HepG2 (cell line): Measurements from ENCODE around the gene GSPT1. TPM values are rescaled to one million over a fixed set of nuclear protein-coding genes. Genes with fewer than 3 reads are reported as not detected.

Experiments used
- AGO1 ChIP-seq: fragments of 200-400 bp; formaldehyde crosslinking; IDR thresholded peaks from 2 replicates; pipeline ENCODE4 v1.6.1; 2017; ENCODE audit warnings: mild to moderate bottlenecking, low read depth, low read length, moderate library complexity; ENCODE audit not compliant: poor library complexity, severe bottlenecking
- ARID4A ChIP-seq: sonication (generic); formaldehyde crosslinking; IDR thresholded peaks from 2 replicates; pipeline ENCODE4 v1.5.0; 2020; ENCODE audit warnings: mild to moderate bottlenecking, missing genetic modification reagents, borderline replicate concordance
- ATF5 ChIP-seq: sonication (generic); formaldehyde crosslinking; IDR thresholded peaks from 2 replicates; pipeline ENCODE4 v1.4.0; 2020; ENCODE audit warnings: mild to moderate bottlenecking, low read depth, missing genetic modification reagents
- DMAP1 ChIP-seq: IDR thresholded peaks from 2 replicates; pipeline ENCODE4 v1.6.1; 2016
- E2F2 ChIP-seq: sonication (generic); formaldehyde crosslinking; IDR thresholded peaks from 2 replicates; pipeline ENCODE4 v1.4.0; 2020; ENCODE audit warnings: missing genetic modification reagents, borderline replicate concordance
- LBX2 ChIP-seq: sonication (generic); formaldehyde crosslinking; IDR thresholded peaks from 2 replicates; pipeline ENCODE4 v1.5.0; 2020; ENCODE audit warnings: missing genetic modification reagents, mild to moderate bottlenecking, borderline replicate concordance
- POGZ ChIP-seq: sonication (generic); formaldehyde crosslinking; IDR thresholded peaks from 2 replicates; pipeline ENCODE4 v1.4.0; 2020; ENCODE audit warnings: mild to moderate bottlenecking, missing genetic modification reagents
- RAD51 ChIP-seq: fragments of 450-650 bp; IDR thresholded peaks from 2 replicates; pipeline ENCODE4 v1.6.1; 2016; ENCODE audit warnings: borderline replicate concordance
- SMAD9 ChIP-seq: sonication (generic); formaldehyde crosslinking; IDR thresholded peaks from 2 replicates; pipeline ENCODE4 v1.5.1; 2020; ENCODE audit warnings: mild to moderate bottlenecking, missing genetic modification reagents
- SNAPC2 ChIP-seq: sonication (generic); formaldehyde crosslinking; IDR thresholded peaks from 2 replicates; pipeline ENCODE4 v1.8.1; 2022; ENCODE audit warnings: mild to moderate bottlenecking, missing genetic modification reagents
- SP140L ChIP-seq: sonication (generic); formaldehyde crosslinking; IDR thresholded peaks from 2 replicates; pipeline ENCODE4 v1.4.0; 2020; ENCODE audit warnings: missing genetic modification reagents, borderline replicate concordance
- SRSF4 ChIP-seq: fragments of 200-400 bp; formaldehyde crosslinking; IDR thresholded peaks from one replicate; pipeline ENCODE4 v1.6.1; 2018; ENCODE audit warnings: mild to moderate bottlenecking, low read depth, low read length, moderate library complexity; ENCODE audit not compliant: poor library complexity, severe bottlenecking
- ZBTB4 ChIP-seq: sonication (generic); formaldehyde crosslinking; IDR thresholded peaks from 2 replicates; pipeline ENCODE4 v1.4.0; 2020; ENCODE audit warnings: missing genetic modification reagents, mild to moderate bottlenecking, borderline replicate concordance
- ZNF225 ChIP-seq: sonication (generic); formaldehyde crosslinking; IDR thresholded peaks from 2 replicates; pipeline ENCODE4 v1.4.0; 2020; ENCODE audit warnings: mild to moderate bottlenecking, missing genetic modification reagents
- ZNF24 ChIP-seq: fragments of 450-650 bp; IDR thresholded peaks from 2 replicates; pipeline ENCODE4 v1.6.1; 2017; ENCODE audit warnings: antibody characterized with exemption, mild to moderate bottlenecking
- ZNF260 ChIP-seq: sonication (generic); formaldehyde crosslinking; IDR thresholded peaks from 2 replicates; pipeline ENCODE4 v1.4.0; 2020; ENCODE audit warnings: missing genetic modification reagents, low read depth, mild to moderate bottlenecking, borderline replicate concordance
- ZNF329 ChIP-seq: sonication (generic); formaldehyde crosslinking; IDR thresholded peaks from 2 replicates; pipeline ENCODE4 v1.9.0; 2021; ENCODE audit warnings: low read depth, mild to moderate bottlenecking, missing genetic modification reagents
- ZNF503 ChIP-seq: sonication (generic); formaldehyde crosslinking; IDR thresholded peaks from 2 replicates; pipeline ENCODE4 v1.4.0; 2020; ENCODE audit warnings: missing genetic modification reagents
- polyA plus RNA-seq, 8 experiments: library from polyadenylated mRNA; depleted of rRNA in 3 of 8; stranded (reverse) in 7 of 8; unstranded in 1 of 8; fragments of >200 nt; fragmentation: Illumina TruSeq in 4 of 8; extraction: Trizol in 4 of 8; gene quantifications; 2 replicates each; pipeline versions ENCODE4 v1.2.1 to v1.2.3, GENCODE V29; 2011 to 2016; ENCODE audit warnings: low read depth in 4 of 8, missing spikeins in 1 of 8, mixed read lengths in 1 of 8; ENCODE audit not compliant: insufficient read depth in 1 of 8
- total RNA-seq, 5 experiments: library from RNA; depleted of rRNA; stranded (reverse); fragments of >200 nt; fragmentation: Illumina TruSeq; extraction: Trizol; gene quantifications; 2 replicates each; pipeline ENCODE4 v1.2.3, GENCODE V29; 2016; ENCODE audit warnings: low read depth in 1 of 5

Gene GSPT1
- total and polyA plus RNA-seq, 2 of the 13 experiments (the other 11 are each of a cell fraction or from before 2014, with no cell fraction given), result 120 to 316 TPM

- TF ChIP-seq ZNF24 (no peak), LBX2 (no peak), ZNF225 (CRISPR knock-in tag) (no peak; the same call in 1 of the 2 replicates), RAD51 (no peak), ARID4A (CRISPR knock-in tag) (no peak), SMAD9 (CRISPR knock-in tag) (no peak), DMAP1 (CRISPR knock-in tag) (no peak), AGO1 (no peak), E2F2 (CRISPR knock-in tag) (no peak), ZBTB4 (CRISPR knock-in tag) (no peak), ZNF260 (CRISPR knock-in tag) (no peak), ZNF503 (CRISPR knock-in tag) (no peak), SRSF4 (no peak), ZNF329 (CRISPR knock-in tag) (no peak), SP140L (CRISPR knock-in tag) (no peak), SNAPC2 (CRISPR knock-in tag) (no peak), POGZ (CRISPR knock-in tag) (no peak), ATF5 (CRISPR knock-in tag) (peak; percentile 56; the same call in 1 of the 2 replicates)
These were observed 577 bp downstream of the GSPT1 start (continued) for GRCh38 chr16:11915114-11915643.
